HG03159 (cell line): Measurements from ENCODE around the gene SLC9A3.

Source experiments
- ATAC-seq: cut with Tn5 transposase; IDR thresholded peaks from one replicate; pipeline ENCODE4 v1.9.1; 2021; ENCODE audit warnings: mild to moderate bottlenecking, moderate library complexity; ENCODE audit not compliant: unreplicated experiment

SLC9A3 gene

DNA sequence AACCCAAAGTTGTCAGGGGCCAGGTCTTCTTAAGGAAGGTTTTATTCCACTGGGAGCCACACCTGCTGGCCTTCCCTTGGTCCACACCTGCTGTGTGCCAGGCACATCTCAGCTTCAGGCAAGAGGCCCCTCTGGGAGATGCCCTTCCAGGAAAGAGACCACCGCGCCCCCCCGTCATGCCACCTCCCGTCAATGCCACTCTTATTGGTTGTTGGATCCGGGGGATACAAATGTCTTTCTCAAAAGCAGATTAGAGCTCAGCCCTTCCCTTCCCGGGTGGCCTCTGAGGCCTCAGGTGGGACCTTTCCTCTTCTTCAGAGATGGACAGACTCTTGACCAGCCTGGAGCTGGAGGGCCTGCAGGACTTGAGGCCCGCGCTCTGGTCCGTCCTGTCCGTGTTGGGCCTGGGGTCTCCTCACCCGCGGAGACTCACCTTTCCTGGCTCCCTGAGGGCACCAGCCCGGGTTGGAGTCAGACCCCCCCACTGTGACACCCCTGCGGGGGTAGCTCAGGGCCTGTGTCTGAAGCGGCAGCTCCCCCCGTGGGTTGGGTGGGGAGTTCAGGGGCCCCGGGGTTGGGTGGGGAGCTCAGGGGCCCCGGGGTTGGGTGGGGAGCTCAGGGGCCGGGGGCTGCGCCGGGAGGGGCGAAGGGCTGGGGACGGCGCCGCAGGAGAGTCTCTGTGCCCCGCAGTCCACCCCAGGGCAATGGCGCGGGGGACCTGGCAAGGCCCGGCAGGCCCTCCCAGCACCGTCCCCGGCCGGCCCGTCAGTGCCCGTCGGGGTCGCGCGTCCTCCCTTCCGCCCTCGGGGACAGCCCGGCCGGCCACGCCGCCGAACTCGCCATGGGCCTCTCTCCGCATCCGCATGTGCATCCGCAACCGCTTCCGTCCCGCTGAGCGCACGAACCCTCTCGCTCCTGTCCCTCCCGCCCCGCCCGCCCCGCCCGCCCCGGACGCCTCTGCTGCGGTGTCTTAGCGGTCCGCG, 3.7 kb upstream of the SLC9A3 start:
- ATAC-seq, result no peak

DNA sequence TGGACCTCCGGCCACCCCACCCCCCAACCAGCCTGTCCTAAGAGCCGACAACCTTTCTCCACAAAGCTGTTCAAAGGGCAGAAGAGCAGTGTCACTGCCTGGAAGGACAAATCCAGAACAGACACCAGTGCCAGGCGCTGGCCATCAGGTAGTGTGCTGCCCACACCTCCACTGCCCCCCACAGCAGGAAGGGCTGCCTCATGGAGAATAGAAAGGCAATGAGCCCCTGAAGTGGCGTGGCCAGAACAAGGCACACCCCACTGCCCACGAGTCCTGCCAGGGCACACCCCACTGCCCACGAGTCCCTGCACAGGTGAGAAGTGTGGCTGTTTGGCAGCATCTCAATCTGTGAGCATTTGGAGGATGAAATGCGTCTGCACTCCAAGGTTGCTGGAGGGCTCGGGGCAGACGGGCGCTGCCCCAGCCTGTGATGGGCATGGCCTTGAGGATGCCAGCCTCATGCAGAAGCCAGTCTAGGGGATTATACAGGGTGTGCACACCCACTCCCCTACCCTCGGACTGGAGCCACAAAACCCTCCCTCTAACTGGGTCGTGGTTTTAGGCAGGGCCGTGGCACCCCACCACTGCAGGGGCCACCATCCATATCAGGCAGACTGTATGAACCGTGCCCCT, 2.3 kb upstream of the SLC9A3 start:
- ATAC-seq, result no peak

DNA sequence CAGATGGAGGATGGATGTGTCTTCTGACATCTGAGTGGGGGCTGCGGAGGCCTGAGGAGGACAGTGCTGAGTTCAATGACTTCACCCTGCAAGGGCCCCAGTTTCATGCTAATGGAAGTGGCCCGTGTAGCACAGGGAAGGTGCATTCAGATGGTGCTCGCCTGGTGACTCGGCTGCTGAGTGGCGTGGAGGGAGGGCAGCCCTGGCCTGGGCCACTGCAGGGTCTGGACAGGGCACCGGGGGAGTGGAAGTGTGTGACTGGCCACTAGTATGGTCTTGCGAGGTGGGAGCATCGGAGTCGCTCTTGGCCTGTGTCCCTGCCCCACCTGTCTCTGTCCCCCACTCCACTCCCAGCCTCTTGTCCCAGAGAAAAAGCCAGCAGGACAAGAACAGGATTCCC, 1.7 kb upstream of the SLC9A3 start:
- ATAC-seq, result no peak

DNA sequence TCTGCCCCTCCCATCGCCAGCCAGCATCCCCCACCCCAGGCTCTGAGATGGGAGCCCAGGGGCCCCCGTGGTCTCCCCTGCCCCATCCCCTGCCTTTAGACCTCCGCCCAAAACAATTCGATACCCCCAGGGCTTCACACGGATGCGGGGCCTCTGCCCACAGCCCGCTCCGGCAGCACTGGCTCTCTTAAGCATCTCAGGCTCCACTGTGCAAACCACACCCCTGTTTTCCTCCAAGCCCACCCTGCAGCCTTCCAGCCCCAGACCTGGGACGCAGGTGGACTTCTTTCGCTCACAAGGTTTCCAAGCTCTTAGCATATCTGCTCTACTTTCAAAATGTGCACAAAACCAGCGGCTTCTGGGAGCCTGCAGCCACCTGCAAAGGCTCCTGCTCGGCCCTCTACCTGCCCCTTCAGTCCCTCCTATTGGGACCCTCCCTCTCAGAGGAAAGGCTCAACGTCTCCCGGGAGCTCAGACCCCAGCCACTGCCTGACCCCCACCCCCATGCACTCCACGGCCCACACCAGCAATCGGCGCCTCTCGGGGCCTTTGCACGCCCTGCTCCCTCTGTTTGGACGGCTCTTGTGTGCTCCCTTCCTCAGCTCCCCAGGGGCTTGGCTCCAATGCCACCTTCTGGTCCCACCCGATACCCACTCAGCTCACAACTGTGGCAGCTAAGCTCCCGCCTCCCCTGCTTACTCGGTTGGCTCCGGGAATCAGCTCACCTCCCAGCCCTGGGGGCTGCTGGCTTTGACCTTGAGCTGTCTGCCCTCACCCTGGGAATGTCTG, 918 bp upstream of the SLC9A3 start:
- ATAC-seq, result no peak

DNA sequence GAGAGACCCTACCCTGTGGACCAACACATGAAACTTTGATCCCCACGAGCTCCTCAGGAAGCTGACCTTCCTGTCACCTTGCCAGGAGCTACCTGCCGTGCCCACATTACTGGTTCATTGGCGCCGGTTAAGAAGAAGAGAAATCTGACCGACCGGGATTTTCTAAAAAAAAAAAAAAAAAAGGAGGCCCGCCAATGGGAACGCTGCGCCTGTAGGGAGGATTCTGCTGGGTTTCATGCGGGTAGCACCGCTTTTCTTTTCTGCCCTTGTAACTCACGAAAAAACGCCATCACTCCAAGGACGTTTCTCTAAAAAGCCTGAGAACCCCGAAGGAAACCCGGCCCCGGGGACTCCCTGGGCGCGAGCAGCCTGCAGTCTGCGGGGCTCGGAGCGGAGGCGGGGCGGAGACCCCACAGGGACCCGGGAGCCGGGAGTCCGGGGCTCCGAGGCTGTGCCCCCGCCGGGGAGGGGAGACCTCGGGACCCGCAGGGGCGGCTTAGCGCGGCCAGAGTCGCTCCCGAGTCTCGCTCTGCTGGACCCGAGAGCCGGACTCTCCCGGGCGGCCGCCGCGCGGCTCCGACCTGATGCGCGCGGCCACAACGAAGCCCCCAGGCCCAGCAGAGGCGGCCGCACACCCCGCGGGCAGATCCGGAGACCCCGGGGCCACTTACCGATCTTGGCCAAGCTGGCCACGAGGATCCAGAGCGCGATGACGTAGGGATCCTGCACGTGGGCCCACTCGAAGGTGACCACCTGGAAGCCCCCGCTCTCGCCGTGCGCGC, 617 bp downstream of the SLC9A3 start:
- no peak for ATAC-seq

DNA sequence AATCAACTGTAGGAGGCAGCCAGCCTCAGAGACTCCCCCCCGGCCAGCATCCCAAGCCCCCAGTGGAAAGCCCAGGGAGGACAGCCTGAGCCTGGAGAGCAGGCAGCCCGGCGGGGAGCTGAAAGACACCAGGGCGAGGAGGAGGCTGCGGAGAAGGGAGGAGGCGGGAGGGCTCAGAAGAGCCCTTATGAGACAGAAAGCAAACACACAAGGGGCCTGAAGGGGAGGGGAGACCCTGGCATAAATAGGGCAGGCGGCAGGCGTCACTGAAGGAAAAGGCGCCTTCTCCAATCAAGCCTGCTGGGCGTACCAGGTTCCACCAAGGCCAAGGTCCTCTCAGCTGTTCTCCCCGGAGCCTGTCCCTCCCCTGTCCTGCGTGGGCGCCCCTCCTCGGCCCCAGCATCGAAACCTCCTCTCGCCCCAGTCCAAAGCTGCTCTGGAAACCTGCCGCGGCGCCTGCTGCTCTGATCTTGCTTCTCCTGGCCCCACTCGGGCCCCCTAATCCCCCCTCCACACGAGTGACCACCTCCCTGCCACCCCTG, 1.3 kb downstream of the SLC9A3 start:
- ATAC-seq, result no peak

DNA sequence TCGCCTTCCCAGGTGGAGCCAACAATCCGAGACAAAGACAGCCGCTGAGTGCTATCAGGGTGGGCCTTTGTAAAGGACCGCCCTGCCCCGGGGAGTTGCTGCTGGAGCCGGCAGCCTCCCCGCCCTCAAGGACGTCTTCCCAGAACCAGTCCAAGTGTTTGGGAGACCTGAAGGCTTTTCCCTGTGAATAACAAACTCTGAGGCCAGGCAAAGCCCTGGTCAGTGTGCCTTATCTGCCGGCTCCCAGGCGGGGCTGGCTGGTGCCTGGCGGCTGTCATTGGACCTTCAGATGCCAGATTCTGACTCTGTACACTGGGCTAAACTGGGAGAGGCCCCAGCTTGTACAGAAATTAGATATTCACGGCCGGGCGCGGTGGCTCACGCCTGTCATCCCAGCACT, 2.1 kb downstream of the SLC9A3 start:
- no peak for ATAC-seq

DNA sequence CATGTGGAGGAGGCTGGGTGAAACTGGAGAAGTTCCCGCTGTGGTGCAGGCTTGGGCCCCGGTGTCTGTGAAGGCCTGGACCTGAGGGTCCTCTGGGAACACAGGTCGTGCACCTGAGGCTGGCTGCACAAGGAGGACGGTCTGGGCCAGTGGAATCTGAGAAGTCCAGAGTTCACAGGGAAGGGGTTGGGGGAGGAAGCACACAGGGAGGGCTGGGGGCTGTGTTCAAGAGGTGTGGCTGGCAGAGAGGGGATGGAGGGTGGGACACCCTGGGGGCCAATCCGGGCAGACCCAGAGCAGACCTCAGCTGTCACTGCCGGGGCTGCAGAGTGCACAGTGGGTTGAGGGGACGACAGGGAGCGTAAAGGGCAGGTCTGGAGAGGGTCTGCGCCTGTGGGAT, 2.6 kb downstream of the SLC9A3 start:
- ATAC-seq, result no peak

DNA sequence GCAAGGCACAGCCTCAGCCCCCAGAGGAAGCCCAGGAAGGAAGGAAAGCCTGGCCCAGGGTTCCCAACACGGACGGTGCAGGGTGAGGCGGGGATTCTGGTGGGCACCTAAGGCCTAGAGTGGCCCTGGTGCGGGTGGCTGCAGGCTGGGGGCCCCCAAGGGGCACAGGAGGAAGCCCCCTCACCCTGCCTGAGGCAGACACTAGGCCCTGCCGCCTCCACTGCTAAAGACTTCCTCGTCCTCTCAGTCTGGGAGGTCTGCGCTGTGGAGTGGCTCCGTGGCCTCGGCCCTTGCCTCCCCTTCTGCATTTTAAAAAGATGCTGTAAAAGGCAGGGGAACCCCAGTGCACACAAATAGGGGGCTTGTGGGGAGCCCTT, 3.4 kb downstream of the SLC9A3 start:
- ATAC-seq, result no peak

DNA sequence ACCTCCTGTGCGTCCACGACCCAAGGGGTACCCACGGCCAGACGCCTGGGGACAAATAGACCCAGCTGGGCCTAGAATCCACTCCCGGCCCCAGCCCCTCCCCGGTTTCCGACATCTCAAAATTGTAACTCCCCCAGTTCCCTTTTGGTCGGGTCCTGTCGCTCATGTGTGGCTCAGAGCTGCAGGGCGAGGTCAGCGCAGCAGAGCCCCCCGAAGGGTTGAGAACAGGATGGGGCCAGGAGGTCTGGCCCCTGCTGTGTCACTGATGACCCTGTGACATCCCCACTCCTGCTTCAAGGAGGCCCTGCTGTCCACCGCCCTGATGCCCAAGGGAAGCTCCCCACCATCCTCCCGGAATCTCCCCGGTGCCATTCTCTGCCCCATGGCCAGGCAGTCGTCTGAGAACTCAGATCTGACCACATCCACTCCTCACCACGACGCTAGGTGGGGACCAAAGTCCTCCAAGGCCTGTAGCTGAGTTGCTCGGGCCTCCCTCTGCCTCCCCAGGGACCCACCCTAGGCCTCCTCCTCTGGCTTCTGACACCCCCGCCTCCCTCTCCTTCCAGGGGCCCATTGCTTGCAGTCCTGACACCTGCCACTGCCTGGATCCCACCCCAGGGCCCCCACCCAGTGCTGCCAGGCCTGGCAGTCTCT, 3.9 kb downstream of the SLC9A3 start:
- ATAC-seq, result no peak

DNA sequence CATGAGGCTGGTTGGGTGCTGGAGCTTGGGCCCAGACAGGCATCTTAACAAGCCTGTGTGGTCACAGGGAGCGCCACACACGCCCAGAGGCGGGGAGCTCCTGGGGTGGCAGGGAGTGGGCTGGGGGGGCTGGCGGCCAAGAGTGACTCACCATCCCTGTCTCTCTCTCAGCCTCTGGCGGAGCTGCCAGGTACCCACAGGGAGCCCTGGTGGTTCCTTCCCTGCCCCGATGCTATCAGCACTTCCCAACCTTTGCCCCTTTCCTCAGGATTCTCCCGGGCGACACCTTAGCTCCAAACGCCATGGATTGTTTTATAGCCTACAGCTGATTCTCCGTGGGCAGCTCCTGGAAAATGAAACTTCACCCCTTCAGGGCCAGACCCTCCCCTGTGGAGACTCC, 5.5 kb downstream of the SLC9A3 start:
- ATAC-seq, result no peak

DNA sequence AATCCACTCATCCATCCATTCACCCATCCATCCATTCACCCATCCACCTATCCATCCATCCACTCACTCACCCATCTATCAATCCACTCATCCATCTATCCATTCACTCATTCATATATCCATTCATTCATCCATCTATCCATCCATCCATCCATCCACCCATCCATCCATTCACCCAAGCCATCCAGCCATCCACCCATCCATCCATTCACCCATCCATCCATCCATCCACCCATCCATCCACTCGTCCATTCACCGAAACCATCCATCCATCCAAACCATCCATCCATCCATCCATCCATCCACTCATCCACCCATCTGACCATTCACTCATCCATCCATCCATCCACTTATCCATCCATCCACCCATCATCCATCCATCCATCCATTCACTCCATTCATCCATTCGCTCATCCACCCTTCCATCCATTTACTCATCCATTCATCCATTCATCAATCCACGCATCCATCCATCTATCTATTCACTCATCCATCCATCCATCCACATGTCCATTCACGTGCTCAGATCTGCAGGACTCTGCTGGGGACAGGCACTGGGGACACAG, 6.6 kb downstream of the SLC9A3 start:
- ATAC-seq, result no peak

DNA sequence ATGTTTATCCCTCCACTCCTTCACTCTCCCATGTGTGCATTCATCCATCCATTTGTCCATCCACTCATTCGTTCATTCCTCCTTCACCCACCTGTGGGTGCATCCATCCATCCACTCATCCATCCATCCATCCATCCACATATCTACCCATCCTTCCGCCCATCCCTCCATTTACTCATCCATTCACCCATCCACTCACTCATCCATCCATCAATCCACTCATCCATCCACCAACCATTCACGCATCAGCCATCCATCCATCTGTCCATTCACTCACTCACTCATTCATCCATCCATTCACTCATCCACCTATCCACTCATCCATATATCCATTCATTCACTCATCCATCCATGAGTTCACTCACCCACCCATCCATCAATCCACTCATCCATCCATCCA, 7.3 kb downstream of the SLC9A3 start:
- no peak for ATAC-seq

DNA sequence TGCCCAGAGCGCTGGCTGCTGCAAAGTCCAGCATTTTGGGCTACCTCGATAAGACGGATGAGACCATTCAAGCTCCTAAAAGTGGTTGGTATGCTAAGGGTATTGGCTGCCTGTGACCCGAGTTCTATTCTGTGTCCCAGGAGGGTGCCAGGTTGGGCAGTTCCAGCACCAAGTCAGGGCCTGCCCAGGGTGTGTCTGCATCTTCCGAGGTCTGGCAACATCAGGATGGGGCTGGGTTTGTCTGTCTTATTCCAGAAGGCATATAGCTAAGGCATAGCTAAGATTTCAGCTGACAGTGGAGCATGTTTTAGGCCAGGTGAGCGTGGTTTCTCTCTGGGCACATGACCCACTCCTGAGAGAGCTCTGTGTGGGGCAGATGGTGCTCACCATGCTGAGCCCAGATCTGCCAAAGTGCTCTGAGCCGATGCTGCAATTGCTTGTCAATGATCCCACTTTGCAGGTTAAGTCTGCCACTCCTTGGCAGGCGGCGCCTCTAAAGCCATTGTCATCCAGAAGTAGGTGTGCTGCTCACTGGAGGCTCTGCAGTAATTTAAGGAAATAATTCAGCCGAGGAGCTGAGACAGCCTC, 7.8 kb downstream of the SLC9A3 start:
- ATAC-seq, result no peak

DNA sequence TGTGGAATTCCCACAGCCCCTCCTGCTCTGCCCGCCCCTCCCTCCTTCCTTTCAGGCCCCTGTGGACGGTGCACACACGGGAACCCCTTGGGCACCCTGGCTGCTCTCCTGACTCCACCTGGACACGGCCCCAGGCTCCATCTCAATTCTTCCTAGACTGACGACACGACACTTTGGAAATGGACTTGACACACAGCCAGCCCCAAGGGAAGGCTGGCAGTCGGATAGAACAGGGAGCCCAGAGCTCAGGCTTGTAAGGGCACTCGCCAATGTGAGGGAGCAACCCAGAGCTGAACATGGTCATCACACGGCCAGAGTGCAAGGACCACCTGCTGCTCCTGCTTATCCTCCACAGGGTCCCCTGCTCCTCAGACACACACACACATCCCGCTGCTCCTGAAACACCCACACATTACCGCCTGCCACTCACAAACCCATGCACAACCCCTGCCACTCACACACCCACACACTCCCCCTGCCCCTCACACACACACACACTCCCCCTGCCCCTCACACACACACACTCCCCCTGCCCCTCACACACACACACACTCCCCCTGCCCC, 8.9 kb downstream of the SLC9A3 start:
- no peak for ATAC-seq

DNA sequence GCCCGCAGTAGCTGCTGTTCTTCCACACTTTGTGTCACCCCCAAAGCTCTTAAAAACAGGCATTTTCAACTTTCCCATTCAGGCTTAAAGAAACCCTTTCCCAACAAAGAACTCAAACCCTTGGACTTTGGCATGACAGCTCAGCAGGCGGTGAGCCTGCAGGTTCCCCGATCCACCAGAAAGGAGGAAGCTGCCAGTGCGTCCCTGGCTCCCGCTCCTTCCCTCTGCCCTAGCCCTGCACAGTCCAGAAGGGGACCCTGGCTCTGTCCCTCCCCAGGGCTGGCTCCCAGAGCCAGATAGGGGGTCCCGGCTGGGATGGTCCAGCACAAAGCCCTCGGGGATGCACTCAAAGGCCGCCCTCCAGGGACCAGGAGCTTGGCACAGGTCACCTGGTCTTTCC, 9.6 kb downstream of the SLC9A3 start:
- no peak for ATAC-seq

DNA sequence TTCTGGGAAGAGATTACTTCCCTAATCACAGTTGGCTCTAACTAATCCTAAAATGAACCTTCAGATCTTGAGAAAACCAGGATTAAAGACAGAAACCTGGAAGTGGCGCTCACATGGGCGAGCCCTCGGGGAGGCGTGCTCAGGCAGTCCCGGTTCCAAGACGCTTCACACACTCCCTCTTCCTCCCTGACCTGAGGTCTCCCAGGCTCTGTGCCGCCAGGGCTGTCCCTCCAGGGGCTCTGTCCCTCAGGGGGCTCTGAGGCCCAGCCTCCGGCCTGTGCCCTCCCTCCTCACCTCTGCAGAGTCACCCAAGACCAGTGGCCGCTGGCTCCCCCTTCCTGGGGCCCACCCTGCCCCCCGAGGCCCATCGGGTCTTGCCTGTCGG, 10.2 kb downstream of the SLC9A3 start:
- no peak for ATAC-seq

DNA sequence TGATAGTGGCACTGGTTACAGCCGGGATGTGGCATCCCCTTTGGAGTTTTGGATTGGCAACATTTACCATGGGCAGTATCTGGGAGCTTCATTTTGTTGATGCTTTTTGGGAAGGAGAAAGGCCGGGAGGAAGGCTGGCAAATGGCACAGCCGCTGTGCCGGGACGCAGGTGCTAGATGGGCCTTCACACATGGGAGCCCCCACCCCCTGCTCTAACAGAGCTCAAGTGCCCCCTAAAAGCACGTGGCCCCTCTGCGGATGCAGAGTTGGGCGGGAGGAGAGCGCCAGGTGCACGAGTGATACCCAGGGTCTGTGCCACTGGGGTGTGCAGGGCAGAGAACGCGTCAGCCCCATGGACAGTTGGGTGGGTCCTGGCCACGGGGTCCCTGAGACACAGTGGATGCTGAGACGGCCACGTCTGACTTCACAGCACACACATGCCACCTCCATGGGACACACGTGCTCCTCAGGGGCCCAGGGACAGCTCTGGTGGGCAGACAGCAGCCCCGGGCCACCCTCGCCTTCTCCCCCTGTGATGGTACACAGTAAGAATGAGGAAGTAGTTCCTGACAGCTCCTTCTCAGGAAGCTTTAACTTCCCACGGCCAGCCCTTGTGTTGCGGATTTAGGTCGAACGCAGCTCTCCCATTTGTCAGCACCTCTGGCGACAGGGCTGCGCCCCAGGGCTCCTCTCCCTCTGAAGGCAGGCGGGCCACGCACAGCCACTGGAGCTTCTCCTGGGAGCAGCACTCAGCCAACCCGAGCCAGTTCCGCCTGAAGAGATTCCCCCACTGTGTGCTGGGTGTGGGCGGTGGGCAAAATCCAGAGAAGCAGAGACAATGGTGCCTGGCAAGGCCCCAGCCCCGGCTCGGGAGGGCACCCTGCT, 10.8 kb downstream of the SLC9A3 start:
- no peak for ATAC-seq
